Colonic mucosa (tissue), 4 donors: ENCODE data around the gene ALG6. TPM values are rescaled to one million over a fixed set of nuclear protein-coding genes. Genes with fewer than 3 reads are reported as not detected.

ENCODE experiments used
- DNase-seq: peaks from one replicate; pipeline ENCODE4 v3.0.0-alpha.2; 2020
- H3K27ac ChIP-seq: fragments of 200-600 bp; one replicate; pipeline ENCODE4 v1.8.0; 2021
- H3K27me3 ChIP-seq: fragments of 200-600 bp; one replicate; pipeline ENCODE4 v1.8.0; 2021
- H3K36me3 ChIP-seq: fragments of 200-600 bp; one replicate; pipeline ENCODE4 v1.8.0; 2021
- H3K4me1 ChIP-seq: fragments of 200-600 bp; one replicate; pipeline ENCODE4 v1.8.0; 2021; ENCODE audit warnings: mild to moderate bottlenecking
- H3K4me3 ChIP-seq: fragments of 200-600 bp; one replicate; pipeline ENCODE4 v1.8.0; 2021
- H3K9ac ChIP-seq, 2 donors: one replicate each; pipeline ENCODE4 v1.7.0; 2013; ENCODE audit warnings: control low read depth in 2 of 2, low read depth in 2 of 2, low read length in 2 of 2
- H3K9me3 ChIP-seq: fragments of 200-600 bp; one replicate; pipeline ENCODE4 v1.8.0; 2021
- CTCF ChIP-seq: fragments of 200-600 bp; IDR thresholded peaks from one replicate; pipeline ENCODE4 v1.8.0; 2022; ENCODE audit warnings: antibody characterized with exemption, mild to moderate bottlenecking
- intact Hi-C: fragments of 100-400 bp; cut with DNase I; formaldehyde crosslinking; loops from one replicate; pipeline ENCODE4 v1.14.1; 2022
- total RNA-seq, 2 donors: library from RNA; stranded (reverse); fragmentation: NEBNext Ultra II Directional in 1 of 2; extraction: Animal tissue kit (Norgen Biotek cat#: 25700) in 1 of 2; gene quantifications; one replicate each; pipeline ENCODE4 v1.2.1, GENCODE V29; 2021
- donor health status: healthy.
- donor health status: DM: no; HTN: no; CAD: no.
- donor health status: DM: no; HTN: no; CAD: no.

The ALG6 gene
- total RNA-seq, 2 donors from 2014 or later = 12.4 to 19.8 TPM

GRCh38 chr1:63379583-63379982 is 12.2 kb downstream of the ALG6 start:
- Histone ChIP-seq H3K4me1 (no peaks in the 10 kb centered on the region), H3K9me3 (no peaks in the 10 kb centered on the region), H3K27ac (no peak overlapping the region), H3K27me3 (no peaks in the 10 kb centered on the region), H3K4me3 (no peak overlapping the region), H3K9ac (no peak overlapping the region), H3K36me3 (no peaks in the 10 kb centered on the region)
- DNase-seq = no peak
- no peak for TF ChIP-seq CTCF
- intact Hi-C loops = no loop called here

GRCh38 chr1:63381741-63382140 is 14.3 kb downstream of the ALG6 start:
- intact Hi-C loops = no loop called here
- DNase-seq = no peak
- no peak for TF ChIP-seq CTCF
- no peak overlapping the region for H3K27ac ChIP-seq
- H3K9me3 ChIP-seq = no peaks in the 10 kb centered on the region
- H3K27me3 ChIP-seq = no peaks in the 10 kb centered on the region
- no peak overlapping the region for H3K9ac ChIP-seq
- H3K36me3 ChIP-seq = no peaks in the 10 kb centered on the region
- no peak overlapping the region for H3K4me3 ChIP-seq
- H3K4me1 ChIP-seq = no peaks in the 10 kb centered on the region

DNA sequence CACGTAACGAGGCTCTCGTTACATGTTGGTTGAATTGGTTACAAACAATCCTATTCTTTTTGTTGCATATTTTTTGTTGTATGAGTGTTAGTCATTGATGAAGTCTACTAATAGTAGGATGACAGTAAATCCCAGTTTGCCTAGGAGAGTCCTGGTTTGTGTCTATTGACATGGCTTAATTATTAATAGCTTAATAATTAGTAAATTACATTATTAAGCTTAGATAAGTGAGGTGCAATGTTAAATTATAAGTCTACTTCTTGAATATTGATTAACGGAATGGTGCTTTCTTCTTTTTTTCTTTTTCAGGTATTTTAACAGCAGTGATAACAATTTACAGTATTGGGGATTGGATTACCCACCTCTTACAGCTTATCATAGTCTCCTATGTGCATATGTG is 34.5 kb downstream of the ALG6 start:
- Histone ChIP-seq H3K9me3 (no peaks in the 10 kb centered on the region), H3K9ac (no peak overlapping the region), H3K36me3 (no peaks in the 10 kb centered on the region), H3K4me3 (no peak overlapping the region), H3K27ac (no peak overlapping the region), H3K4me1 (no peaks in the 10 kb centered on the region), H3K27me3 (no peaks in the 10 kb centered on the region)
- DNase-seq = no peak
- intact Hi-C loops = no loop called here
- no peak for TF ChIP-seq CTCF

- no peak for DNase-seq
- intact Hi-C loops = no loop called here
- Histone ChIP-seq H3K9ac (no peak overlapping the region), H3K4me1 (no peaks in the 10 kb centered on the region), H3K9me3 (no peaks in the 10 kb centered on the region), H3K27me3 (no peaks in the 10 kb centered on the region), H3K27ac (no peak overlapping the region), H3K4me3 (no peak overlapping the region), H3K36me3 (no peaks in the 10 kb centered on the region)
- no peak for TF ChIP-seq CTCF
Observed at GRCh38 chr1:63403386-63403785, 36.0 kb downstream of the ALG6 start.

DNA sequence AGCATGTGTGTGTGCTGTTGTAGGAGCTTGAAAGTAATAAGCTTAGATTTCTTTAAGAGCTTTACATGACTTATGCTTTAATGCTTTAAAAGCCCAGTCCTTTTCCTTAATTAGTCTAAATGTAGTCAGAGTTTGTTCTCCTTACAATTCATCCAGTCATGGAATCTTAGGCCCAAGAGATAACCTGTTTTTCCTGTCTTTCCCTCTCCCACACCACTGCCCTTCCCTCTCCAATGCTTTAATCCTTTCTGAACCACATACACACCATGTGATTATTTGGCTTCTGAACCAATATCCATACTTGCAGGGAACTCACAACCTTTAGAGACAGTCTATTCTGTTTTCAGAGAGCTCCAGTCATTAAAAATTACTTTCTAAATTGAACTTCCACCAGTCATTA is 37.6 kb downstream of the ALG6 start:
- no peaks in the 10 kb centered on the region for H3K9me3 ChIP-seq
- H3K36me3 ChIP-seq = no peaks in the 10 kb centered on the region
- TF ChIP-seq CTCF = no peak
- H3K27me3 ChIP-seq = no peaks in the 10 kb centered on the region
- no peaks in the 10 kb centered on the region for H3K4me1 ChIP-seq
- no peak overlapping the region for H3K4me3 ChIP-seq
- H3K9ac ChIP-seq = no peak overlapping the region
- H3K27ac ChIP-seq = no peak overlapping the region
- DNase-seq = no peak
- intact Hi-C loops = no loop called here

- no peaks in the 10 kb centered on the region for H3K27me3 ChIP-seq
- no peak overlapping the region for H3K27ac ChIP-seq
- no peaks in the 10 kb centered on the region for H3K4me1 ChIP-seq
- TF ChIP-seq CTCF = no peak
- no peak for DNase-seq
- no peak overlapping the region for H3K4me3 ChIP-seq
- intact Hi-C loops = no loop called here
- H3K9ac ChIP-seq = no peak overlapping the region
- no peaks in the 10 kb centered on the region for H3K9me3 ChIP-seq
- H3K36me3 ChIP-seq = no peaks in the 10 kb centered on the region
Observed at GRCh38 chr1:63405987-63406386, 38.6 kb downstream of the ALG6 start.
